ENCODE data around the gene MSL2. TPM values are rescaled to one million over a fixed set of nuclear protein-coding genes. Genes with fewer than 3 reads are reported as not detected.

MSL2 gene
- total RNA-seq, 1 experiment from 2014 or later: 35.6 TPM

DNA sequence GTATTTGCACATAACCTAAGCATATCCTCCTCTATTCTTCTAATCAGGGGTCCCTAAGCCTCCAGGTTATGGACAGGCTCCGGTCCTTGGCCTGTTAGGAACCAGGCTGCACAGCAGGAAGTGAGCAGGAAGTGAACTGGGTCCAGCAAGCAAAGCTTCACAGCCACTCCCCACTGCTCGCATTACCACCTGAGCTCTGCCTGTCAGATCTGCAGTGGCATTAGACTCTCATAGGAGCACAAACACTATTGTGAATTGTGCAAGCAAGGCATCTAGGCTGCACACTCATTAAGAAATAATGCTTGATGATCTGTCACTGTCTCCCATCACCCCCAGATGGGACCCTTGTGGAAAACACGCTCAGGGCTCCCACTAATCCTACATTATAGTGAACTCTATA is 9.8 kb downstream of the MSL2 start:
- Histone ChIP-seq H3K9me3 (ENCODE audit: control insufficient read depth, insufficient read depth, low read depth, low read length) (no peaks in the 10 kb centered on the region), H3K4me3 (ENCODE audit: low read depth in 2 of 2, low read length in 2 of 2) (no peak overlapping the region), H3K4me1 (ENCODE audit: control insufficient read depth, insufficient read depth, low read length) (peaks cover 56% of the 10 kb centered on the region), H3K27ac (ENCODE audit: low read length) (no peak overlapping the region), H3K27me3 (ENCODE audit: control insufficient read depth, insufficient read depth, low read length) (no peaks in the 10 kb centered on the region), H3K36me3 (ENCODE audit: control insufficient read depth, insufficient read depth, low read length) (no peaks in the 10 kb centered on the region)
- POLR2A ChIA-PET: no interaction called here
- intact Hi-C loops (cut with micrococcal nuclease; ENCODE audit: unreplicated experiment): no loop called here
- in situ Hi-C loops (cut with HindIII; ENCODE audit: low pct_unique_long_range_greater_than_20kb, low sequenced_read_pairs): loop anchor here (10.0 kb wide), 1 partner anchor 558 kb away; no protein-coding TSS in a partner anchor
- peak; percentile 66 for ATAC-seq
- BruUV-seq (replicated peaks): no TSS peak
- TF ChIP-seq, protein P1, sequence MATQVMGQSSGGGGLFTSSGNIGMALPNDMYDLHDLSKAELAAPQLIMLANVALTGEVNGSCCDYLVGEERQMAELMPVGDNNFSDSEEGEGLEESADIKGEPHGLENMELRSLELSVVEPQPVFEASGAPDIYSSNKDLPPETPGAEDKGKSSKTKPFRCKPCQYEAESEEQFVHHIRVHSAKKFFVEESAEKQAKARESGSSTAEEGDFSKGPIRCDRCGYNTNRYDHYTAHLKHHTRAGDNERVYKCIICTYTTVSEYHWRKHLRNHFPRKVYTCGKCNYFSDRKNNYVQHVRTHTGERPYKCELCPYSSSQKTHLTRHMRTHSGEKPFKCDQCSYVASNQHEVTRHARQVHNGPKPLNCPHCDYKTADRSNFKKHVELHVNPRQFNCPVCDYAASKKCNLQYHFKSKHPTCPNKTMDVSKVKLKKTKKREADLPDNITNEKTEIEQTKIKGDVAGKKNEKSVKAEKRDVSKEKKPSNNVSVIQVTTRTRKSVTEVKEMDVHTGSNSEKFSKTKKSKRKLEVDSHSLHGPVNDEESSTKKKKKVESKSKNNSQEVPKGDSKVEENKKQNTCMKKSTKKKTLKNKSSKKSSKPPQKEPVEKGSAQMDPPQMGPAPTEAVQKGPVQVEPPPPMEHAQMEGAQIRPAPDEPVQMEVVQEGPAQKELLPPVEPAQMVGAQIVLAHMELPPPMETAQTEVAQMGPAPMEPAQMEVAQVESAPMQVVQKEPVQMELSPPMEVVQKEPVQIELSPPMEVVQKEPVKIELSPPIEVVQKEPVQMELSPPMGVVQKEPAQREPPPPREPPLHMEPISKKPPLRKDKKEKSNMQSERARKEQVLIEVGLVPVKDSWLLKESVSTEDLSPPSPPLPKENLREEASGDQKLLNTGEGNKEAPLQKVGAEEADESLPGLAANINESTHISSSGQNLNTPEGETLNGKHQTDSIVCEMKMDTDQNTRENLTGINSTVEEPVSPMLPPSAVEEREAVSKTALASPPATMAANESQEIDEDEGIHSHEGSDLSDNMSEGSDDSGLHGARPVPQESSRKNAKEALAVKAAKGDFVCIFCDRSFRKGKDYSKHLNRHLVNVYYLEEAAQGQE (IDR thresholded peaks at IDR 0.05; ENCODE audit: insufficient read depth in 1 of 2, low read depth in 2 of 2, low read length in 1 of 2): no peak
- no peak for TF ChIP-seq TCF7L2 (IDR thresholded peaks at IDR 0.05; ENCODE audit: low read depth, low read length)
- no peak for TF ChIP-seq SIN3A (IDR thresholded peaks at IDR 0.05; ENCODE audit: borderline replicate concordance, insufficient read depth, low read depth, low read length)
- no peak for DNase-seq (ENCODE audit: low read depth, low spot score)
- CTCF ChIA-PET: no interaction called here

DNA sequence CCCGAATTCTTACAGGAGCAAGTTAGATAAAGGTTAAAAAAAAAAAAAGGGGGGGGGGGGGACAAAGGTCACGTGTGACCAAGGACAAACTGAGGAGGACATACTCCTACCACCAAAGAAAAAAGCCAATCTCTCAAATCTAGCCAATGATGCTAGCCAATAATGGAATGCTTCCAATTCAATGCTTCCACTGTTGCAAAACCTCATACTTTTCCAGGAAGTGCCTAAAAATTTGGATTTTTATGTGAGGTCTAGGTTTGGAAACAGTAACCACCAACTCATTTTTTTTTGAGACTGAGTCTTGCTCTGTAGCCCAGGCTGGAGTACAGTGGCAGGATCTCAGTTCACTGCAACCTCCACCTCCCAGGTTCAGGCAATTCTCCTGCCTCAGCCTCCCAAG is 11.4 kb downstream of the MSL2 start:
- H3K4me1 ChIP-seq (ENCODE audit: control insufficient read depth, insufficient read depth, low read length): peaks cover 55% of the 10 kb centered on the region
- H3K27ac ChIP-seq (ENCODE audit: low read length): no peak overlapping the region
- in situ Hi-C loops (cut with HindIII; ENCODE audit: low pct_unique_long_range_greater_than_20kb, low sequenced_read_pairs): loop anchor here (10.0 kb wide), 1 partner anchor 560 kb away; no protein-coding TSS in a partner anchor
- DNase-seq (ENCODE audit: low read depth, low spot score) (no peak), ATAC-seq (no peak)
- CTCF ChIA-PET: no interaction called here
- no TSS peak for BruUV-seq (replicated peaks)
- no peaks in the 10 kb centered on the region for H3K36me3 ChIP-seq (ENCODE audit: control insufficient read depth, insufficient read depth, low read length)
- no peaks in the 10 kb centered on the region for H3K27me3 ChIP-seq (ENCODE audit: control insufficient read depth, insufficient read depth, low read length)
- intact Hi-C loops (cut with micrococcal nuclease; ENCODE audit: unreplicated experiment): no loop called here
- H3K9me3 ChIP-seq (ENCODE audit: control insufficient read depth, insufficient read depth, low read depth, low read length): no peaks in the 10 kb centered on the region
- POLR2A ChIA-PET: no interaction called here
- no peak for TF ChIP-seq TCF7L2 (IDR thresholded peaks at IDR 0.05; ENCODE audit: low read depth, low read length)
- no peak overlapping the region for H3K4me3 ChIP-seq (ENCODE audit: low read depth in 2 of 2, low read length in 2 of 2)

DNA sequence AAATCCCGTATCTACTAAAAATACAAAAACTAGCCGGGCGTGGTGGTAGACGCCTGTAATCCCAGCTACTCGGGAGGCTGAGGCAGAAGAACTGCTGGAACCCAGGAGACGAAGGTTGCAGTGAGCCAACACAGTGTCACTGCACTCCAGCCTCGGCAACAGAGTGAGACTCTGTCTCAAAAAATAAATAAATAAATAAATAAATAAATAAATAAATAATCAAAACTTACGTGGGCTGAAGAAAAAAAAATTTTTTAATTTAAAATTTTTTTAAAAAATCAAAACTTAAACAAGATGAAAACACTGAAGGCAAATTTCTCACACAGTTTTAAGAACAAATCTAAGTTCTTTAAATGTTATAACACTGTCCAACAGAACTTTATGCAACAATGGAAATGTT is 14.4 kb downstream of the MSL2 start:
- Histone ChIP-seq H3K27me3 (ENCODE audit: control insufficient read depth, insufficient read depth, low read length) (no peaks in the 10 kb centered on the region), H3K27ac (ENCODE audit: low read length) (no peak overlapping the region), H3K9me3 (ENCODE audit: control insufficient read depth, insufficient read depth, low read depth, low read length) (no peaks in the 10 kb centered on the region), H3K4me3 (ENCODE audit: low read depth in 2 of 2, low read length in 2 of 2) (no peak overlapping the region), H3K36me3 (ENCODE audit: control insufficient read depth, insufficient read depth, low read length) (no peaks in the 10 kb centered on the region), H3K4me1 (ENCODE audit: control insufficient read depth, insufficient read depth, low read length) (peaks cover 32% of the 10 kb centered on the region)
- ChIA-PET POLR2A (interaction anchor here (0.8 kb wide), 1 partner anchor 8 kb away, joined by 6 read pairs; no protein-coding TSS in a partner anchor), CTCF (no interaction called here)
- in situ Hi-C loops (cut with HindIII; ENCODE audit: low pct_unique_long_range_greater_than_20kb, low sequenced_read_pairs): loop anchor here (10.0 kb wide), 1 partner anchor 563 kb away; no protein-coding TSS in a partner anchor
- ATAC-seq (no peak), DNase-seq (ENCODE audit: low read depth, low spot score) (no peak)
- no TSS peak for BruUV-seq (replicated peaks)
- no peak for TF ChIP-seq TCF7L2 (IDR thresholded peaks at IDR 0.05; ENCODE audit: low read depth, low read length)
- intact Hi-C loops (cut with micrococcal nuclease; ENCODE audit: unreplicated experiment): no loop called here

DNA sequence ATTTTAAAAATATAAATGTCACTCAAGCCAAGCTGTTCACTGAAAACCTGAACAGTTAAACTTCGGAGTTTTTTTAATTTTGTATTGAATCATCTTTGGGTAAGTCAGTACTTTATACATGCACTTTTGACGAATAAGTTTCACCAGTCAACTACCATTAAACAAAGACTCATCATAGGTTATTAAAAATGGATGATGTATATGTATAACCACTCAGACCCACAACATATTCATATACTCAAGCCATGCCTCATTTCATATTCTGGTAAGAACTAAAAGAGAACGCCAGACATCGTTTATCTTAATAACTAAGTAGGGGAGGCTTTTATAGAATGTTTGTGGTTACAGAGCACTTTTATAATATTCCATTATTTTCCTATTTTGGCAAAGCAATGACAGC is 18.3 kb downstream of the MSL2 start:
- DNase-seq (ENCODE audit: low read depth, low spot score) (no peak), ATAC-seq (no peak)
- in situ Hi-C loops (cut with HindIII; ENCODE audit: low pct_unique_long_range_greater_than_20kb, low sequenced_read_pairs) (no loop called here), intact Hi-C loops (cut with micrococcal nuclease; ENCODE audit: unreplicated experiment) (no loop called here)
- H3K36me3 ChIP-seq (ENCODE audit: control insufficient read depth, insufficient read depth, low read length): no peaks in the 10 kb centered on the region
- H3K27me3 ChIP-seq (ENCODE audit: control insufficient read depth, insufficient read depth, low read length): no peaks in the 10 kb centered on the region
- no peak overlapping the region for H3K4me3 ChIP-seq (ENCODE audit: low read depth in 2 of 2, low read length in 2 of 2)
- no peaks in the 10 kb centered on the region for H3K9me3 ChIP-seq (ENCODE audit: control insufficient read depth, insufficient read depth, low read depth, low read length)
- peaks cover 25% of the 10 kb centered on the region for H3K4me1 ChIP-seq (ENCODE audit: control insufficient read depth, insufficient read depth, low read length)
- ChIA-PET POLR2A (interaction anchor here (0.7 kb wide), 1 partner anchor 53 kb away, joined by 3 read pairs; no protein-coding TSS in a partner anchor), CTCF (no interaction called here)
- no TSS peak for BruUV-seq (replicated peaks)
- TF ChIP-seq, protein P2, sequence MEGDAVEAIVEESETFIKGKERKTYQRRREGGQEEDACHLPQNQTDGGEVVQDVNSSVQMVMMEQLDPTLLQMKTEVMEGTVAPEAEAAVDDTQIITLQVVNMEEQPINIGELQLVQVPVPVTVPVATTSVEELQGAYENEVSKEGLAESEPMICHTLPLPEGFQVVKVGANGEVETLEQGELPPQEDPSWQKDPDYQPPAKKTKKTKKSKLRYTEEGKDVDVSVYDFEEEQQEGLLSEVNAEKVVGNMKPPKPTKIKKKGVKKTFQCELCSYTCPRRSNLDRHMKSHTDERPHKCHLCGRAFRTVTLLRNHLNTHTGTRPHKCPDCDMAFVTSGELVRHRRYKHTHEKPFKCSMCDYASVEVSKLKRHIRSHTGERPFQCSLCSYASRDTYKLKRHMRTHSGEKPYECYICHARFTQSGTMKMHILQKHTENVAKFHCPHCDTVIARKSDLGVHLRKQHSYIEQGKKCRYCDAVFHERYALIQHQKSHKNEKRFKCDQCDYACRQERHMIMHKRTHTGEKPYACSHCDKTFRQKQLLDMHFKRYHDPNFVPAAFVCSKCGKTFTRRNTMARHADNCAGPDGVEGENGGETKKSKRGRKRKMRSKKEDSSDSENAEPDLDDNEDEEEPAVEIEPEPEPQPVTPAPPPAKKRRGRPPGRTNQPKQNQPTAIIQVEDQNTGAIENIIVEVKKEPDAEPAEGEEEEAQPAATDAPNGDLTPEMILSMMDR (IDR thresholded peaks at IDR 0.05): no peak
- TF ChIP-seq POLR2AphosphoS5 (IDR thresholded peaks at IDR 0.05; ENCODE audit: low read depth, low read length) (no peak), SIN3A (IDR thresholded peaks at IDR 0.05; ENCODE audit: borderline replicate concordance, insufficient read depth, low read depth, low read length) (no peak), TCF7L2 (IDR thresholded peaks at IDR 0.05; ENCODE audit: low read depth, low read length) (no peak)
- no peak overlapping the region for H3K27ac ChIP-seq (ENCODE audit: low read length)
